Measurements from ENCODE around the gene PERCC1. TPM values are rescaled to one million over a fixed set of nuclear protein-coding genes. Genes with fewer than 3 reads are reported as not detected.

Gene PERCC1
- total and polyA plus RNA-seq, 2 of the 4 experiments (the other 2 are of a cell fraction): not detected

- H3K27ac ChIP-seq (ENCODE audit: insufficient read depth, low read length): no peak overlapping the region
- no peak overlapping the region for H3K18ac ChIP-seq (ENCODE audit: low read depth, low read length)
- no peak overlapping the region for H4K5ac ChIP-seq (ENCODE audit: low read depth, low read length)
- H3K4me3 ChIP-seq (ENCODE audit: insufficient read depth, low read depth, low read length): no peak overlapping the region
- H2BK120ac ChIP-seq (ENCODE audit: low read depth, low read length): no peak overlapping the region
- in situ Hi-C loops (cut with MboI; ENCODE audit: low sequenced_read_pairs) (no loop called here), dilution Hi-C loops (cut with HindIII; ENCODE audit: low sequenced_read_pairs, unreplicated experiment) (no loop called here), intact Hi-C loops (cut with micrococcal nuclease) (no loop called here)
- H2AFZ ChIP-seq (replicated peaks; ENCODE audit: low read length, poor library complexity): no peak overlapping the region
- no peak overlapping the region for H3K4ac ChIP-seq (ENCODE audit: low read depth, low read length)
- no peak overlapping the region for H2BK20ac ChIP-seq (ENCODE audit: low read depth, low read length)
- H3K4me1 ChIP-seq (ENCODE audit: control insufficient read depth, insufficient read depth, low read length): no peaks in the 10 kb centered on the region
- BruUV-seq (replicated peaks): no TSS peak
- CTCF ChIA-PET: no interaction called here
- POLR2A ChIA-PET (ENCODE audit: unreplicated experiment): no interaction called here
- no peak overlapping the region for H4K8ac ChIP-seq (ENCODE audit: low read depth in 2 of 2, low read length in 2 of 2)
- no peak overlapping the region for H4K91ac ChIP-seq (ENCODE audit: insufficient read depth, low read depth, low read length)
- H3K36me3 ChIP-seq (ENCODE audit: control insufficient read depth, insufficient read depth, low read length): no peaks in the 10 kb centered on the region
- no peak for DNase-seq
- H2BK15ac ChIP-seq (ENCODE audit: low read depth, low read length): no peak overlapping the region
- H3K9ac ChIP-seq (ENCODE audit: low read depth, low read length): no peak overlapping the region
- no peaks in the 10 kb centered on the region for H4K20me1 ChIP-seq (ENCODE audit: insufficient read depth, low read length)
- no peaks in the 10 kb centered on the region for H3K9me3 ChIP-seq (ENCODE audit: control insufficient read depth, insufficient read depth, low read length)
- H2BK5ac ChIP-seq (ENCODE audit: low read depth, low read length, poor library complexity, severe bottlenecking): no peak overlapping the region
- H2AK9ac ChIP-seq (replicated peaks; ENCODE audit: low read depth, low read length, poor library complexity): no peak overlapping the region
- H3K56ac ChIP-seq (ENCODE audit: extremely low read depth, insufficient read depth, low read length): no peak overlapping the region
- H3K79me1 ChIP-seq (ENCODE audit: low read depth in 1 of 2, low read length in 2 of 2): no peaks in the 10 kb centered on the region
- no peak for ATAC-seq (ENCODE audit: low read depth)
- no peak overlapping the region for H2AK5ac ChIP-seq (ENCODE audit: low read depth, low read length)
- peaks cover 10% of the 10 kb centered on the region; the same call in 1 of the 2 replicates for H3K27me3 ChIP-seq (ENCODE audit: control insufficient read depth, insufficient read depth, low read length)
- no peak overlapping the region for H3K4me2 ChIP-seq (ENCODE audit: low read depth, low read length)
- H3K9me1 ChIP-seq (ENCODE audit: insufficient read depth, low read length): no peaks in the 10 kb centered on the region
- H3K14ac ChIP-seq (replicated peaks; ENCODE audit: low read depth, low read length): no peak overlapping the region
- 80% methylated on average over 5 of the region's 14 CpGs; no CpG with 5 or more reads in 1 of the 2 experiments for WGBS, 2 experiments (ENCODE audit: extremely low coverage in 2 of 2, insufficient read length in 1 of 2)
- no peak overlapping the region for H3K23ac ChIP-seq (ENCODE audit: low read depth, low read length)
- TF ChIP-seq POLR2A (IDR thresholded peaks at IDR 0.05; ENCODE audit: low read depth, low read length): no peak
- TF ChIP-seq, protein P1, sequence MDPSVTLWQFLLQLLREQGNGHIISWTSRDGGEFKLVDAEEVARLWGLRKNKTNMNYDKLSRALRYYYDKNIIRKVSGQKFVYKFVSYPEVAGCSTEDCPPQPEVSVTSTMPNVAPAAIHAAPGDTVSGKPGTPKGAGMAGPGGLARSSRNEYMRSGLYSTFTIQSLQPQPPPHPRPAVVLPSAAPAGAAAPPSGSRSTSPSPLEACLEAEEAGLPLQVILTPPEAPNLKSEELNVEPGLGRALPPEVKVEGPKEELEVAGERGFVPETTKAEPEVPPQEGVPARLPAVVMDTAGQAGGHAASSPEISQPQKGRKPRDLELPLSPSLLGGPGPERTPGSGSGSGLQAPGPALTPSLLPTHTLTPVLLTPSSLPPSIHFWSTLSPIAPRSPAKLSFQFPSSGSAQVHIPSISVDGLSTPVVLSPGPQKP (IDR thresholded peaks at IDR 0.05; ENCODE audit: borderline replicate concordance, low read depth, low read length): no peak
- TF ChIP-seq NFE2L2 (IDR thresholded peaks at IDR 0.05; ENCODE audit: low read depth, low read length): no peak
- TF ChIP-seq FOS (IDR thresholded peaks at IDR 0.05; ENCODE audit: low read depth, low read length): no peak
- no peak for TF ChIP-seq USF2 (IDR thresholded peaks at IDR 0.05; ENCODE audit: low read depth, low read length)
- TF ChIP-seq RCOR1 (IDR thresholded peaks at IDR 0.05; ENCODE audit: insufficient replicate concordance, low read length): no peak
Observed at GRCh38 chr16:1433263-1433560, 2.3 kb downstream of the PERCC1 start.

Measured in IMR-90 (cell line).